ENCODE results near the gene CNOT8. TPM values are rescaled to one million over a fixed set of nuclear protein-coding genes. Genes with fewer than 3 reads are reported as not detected.

Gene CNOT8
- total and polyA plus RNA-seq, 9 of the 15 experiments (the other 6 are each of a cell fraction or from before 2014, with no cell fraction given) = 15.2 to 68.9 (median 52.1) TPM

- peak; percentile 92 for TF ChIP-seq ZBTB2 (IDR thresholded peaks at IDR 0.05)
- TF ChIP-seq BCLAF1 (IDR thresholded peaks at IDR 0.05; ENCODE audit: borderline replicate concordance in 1 of 2, control insufficient read depth in 1 of 2, low read depth in 2 of 2, low read length in 1 of 2) = no peak; a peak in 1 of 4 replicates
- no peak for TF ChIP-seq ZKSCAN3 (CRISPR knock-in tag; IDR thresholded peaks at IDR 0.05)
- TF ChIP-seq HDAC8 (tag; IDR thresholded peaks at IDR 0.05) = no peak
- TF ChIP-seq NR2C1 (IDR thresholded peaks at IDR 0.05) = peak; percentile 93
- peak; percentile 95 for TF ChIP-seq NR2C1 (tag; IDR thresholded peaks at IDR 0.05)
- no peak for TF ChIP-seq TRIM24 (IDR thresholded peaks at IDR 0.05)
- no peak for TF ChIP-seq ZNF316 (IDR thresholded peaks at IDR 0.05)
- peak; percentile 67 for TF ChIP-seq JUND (IDR thresholded peaks at IDR 0.05; ENCODE audit: borderline replicate concordance, low read depth, low read length)
- TF ChIP-seq JUND (tag; IDR thresholded peaks at IDR 0.05; ENCODE audit: borderline replicate concordance, low read depth, low read length) = no peak; the same call in 2 of the 3 replicates
- TF ChIP-seq BRCA1 (IDR thresholded peaks at IDR 0.05) = no peak
- TF ChIP-seq BRCA1 (CRISPR knock-in tag; IDR thresholded peaks at IDR 0.05) = no peak
- no peak for TF ChIP-seq SAFB2 (IDR thresholded peaks at IDR 0.05; ENCODE audit: borderline replicate concordance, low read depth, low read length, severe bottlenecking)
- TF ChIP-seq REST (IDR thresholded peaks at IDR 0.05; ENCODE audit: borderline replicate concordance) = no peak
- TF ChIP-seq REST (CRISPR knock-in tag; IDR thresholded peaks at IDR 0.05; ENCODE audit: low read depth) = peak; percentile 61
Observed at GRCh38 chr5:154858297-154858971, at the start of gene CNOT8 (continued).
